Activated T-cell treated with anti-CD3 and anti-CD28 coated beads, Interleukin-2, amount 50 U/mL, for 1 hour (primary cell): ENCODE results near the gene ARHGAP10.
A peak's percentile ranks its signal among the peaks of the same experiment; 100 is the strongest.

ENCODE experiments used
- DNase-seq: peaks from one replicate; pipeline ENCODE4 v3.0.0-alpha.2; 2020

ARHGAP10 gene

DNA sequence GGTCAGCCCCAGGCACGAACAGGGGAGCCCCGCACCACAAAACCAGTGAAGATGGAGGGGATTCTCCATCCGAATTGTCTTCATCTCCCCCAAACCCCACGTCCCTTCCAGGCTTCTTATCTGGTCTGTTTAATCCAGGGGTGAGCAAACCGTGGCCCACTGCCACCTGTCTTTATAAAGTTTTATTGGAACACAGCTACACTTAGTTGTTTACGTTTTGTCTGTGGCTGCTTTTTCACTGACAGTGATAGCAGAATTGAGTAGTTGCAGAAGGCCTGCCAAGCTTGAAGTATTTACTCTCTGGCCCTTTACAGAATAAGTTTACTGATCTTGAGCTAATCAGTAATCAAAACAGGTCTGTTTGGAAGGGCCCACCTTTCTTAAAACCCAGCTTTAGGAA is 324.0 kb downstream of the ARHGAP10 start:
- DNase-seq: no peak

DNA sequence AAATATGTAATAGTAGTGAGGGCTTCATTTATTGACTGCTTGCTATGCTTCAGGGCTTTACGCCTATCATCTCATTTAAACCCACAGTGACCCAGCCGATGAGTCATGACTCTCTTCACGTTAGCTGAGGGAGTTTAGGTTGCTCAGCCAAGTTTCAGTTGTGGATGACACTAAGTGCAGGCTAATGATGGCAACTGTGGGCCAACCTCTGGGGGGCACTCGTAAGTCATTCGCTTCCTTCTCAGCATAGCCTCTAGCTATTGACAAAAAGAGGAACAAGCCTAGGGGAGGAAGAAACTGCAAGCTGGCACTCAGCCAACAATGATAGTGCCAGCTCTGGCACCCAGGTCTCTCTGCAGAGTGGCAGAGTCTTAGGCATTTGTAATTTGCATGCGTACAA is 325.0 kb downstream of the ARHGAP10 start:
- DNase-seq: peak; percentile 47

DNA sequence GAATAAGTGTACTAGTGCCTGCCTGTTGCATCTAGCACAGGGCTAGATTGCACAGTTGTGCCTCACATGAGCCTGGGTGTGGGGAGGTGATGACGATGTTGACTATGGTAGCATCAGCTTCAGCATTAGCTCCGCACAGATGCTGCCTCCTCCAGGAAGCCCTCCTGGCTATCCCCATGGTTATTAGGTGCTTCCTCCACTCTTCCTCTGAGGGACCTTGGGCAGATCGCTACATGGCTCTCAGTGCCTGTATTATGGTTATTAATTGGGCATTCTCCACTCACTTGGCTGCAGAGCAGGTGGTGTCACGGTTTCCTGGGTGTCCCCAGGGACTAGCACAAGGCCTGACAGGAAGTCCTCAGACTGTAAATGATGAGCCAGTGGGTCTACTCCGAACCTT is 325.6 kb downstream of the ARHGAP10 start:
- no peak for DNase-seq

DNA sequence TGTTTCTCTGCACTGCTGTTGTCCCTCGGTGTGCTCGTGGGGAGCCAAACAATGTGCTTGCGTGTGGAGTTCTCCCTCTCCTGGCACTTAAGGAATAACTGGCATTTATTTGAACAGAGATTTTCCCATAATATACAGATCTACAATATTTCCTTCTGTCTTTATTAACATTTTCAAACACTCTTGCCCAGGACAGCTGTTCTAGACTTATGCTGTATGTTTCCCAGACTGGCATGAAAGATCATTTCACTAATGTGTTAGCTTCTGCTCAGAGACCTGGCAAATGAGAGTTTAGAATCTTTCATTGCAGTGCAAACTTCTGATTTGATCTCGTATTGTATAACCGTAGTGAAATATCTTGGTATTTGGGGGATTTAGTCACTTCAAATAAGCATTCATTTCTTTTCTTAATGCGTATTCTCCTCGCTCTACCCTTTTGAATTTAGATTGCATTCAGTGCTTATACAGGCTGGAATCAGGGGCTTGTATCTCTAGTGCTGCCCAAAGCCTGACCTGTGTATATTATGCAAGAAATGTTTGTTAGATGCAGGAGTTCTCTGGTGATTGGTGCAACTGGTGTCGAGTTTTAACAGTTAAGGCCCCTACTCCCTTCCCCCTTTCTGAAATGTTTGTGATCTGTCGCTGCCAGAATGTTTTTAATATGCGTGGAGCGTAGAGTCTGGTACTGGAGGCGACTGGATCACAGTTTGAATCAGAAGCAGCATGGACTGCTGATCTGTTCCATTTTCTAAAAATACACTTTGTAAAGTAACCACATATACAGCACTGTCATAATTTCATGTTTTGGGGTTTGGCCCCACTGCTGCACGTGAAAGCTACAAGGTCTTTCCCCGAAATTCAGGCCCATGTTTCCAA is 326.3 kb downstream of the ARHGAP10 start:
- no peak for DNase-seq

DNA sequence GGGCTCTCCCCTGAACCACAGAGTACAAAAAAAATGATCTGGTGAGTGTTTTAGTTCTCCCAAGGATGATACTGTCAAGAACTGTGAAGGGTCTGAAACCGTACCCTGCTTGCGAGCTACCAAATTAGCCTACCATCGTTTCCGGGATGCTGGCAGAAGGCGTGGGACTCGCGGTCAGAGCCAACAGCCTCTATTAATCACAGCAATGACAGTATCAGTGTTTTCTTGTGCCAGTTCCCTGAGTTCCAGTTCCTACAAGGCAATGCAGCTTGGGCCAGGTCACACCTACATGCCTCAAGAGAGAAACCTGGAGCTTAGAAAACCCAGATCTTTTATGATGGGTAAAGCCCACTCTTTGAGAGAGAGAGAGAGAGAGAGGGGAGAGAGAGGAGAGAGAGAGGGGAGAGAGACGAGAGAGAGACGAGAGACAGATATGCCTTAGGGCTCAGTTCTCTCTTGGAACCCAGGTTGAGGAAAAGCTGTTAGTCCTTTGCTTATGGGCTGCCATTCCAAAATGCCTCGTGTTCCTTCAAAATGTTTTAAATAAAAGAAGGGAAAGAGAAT is 327.8 kb downstream of the ARHGAP10 start:
- no peak for DNase-seq

DNA sequence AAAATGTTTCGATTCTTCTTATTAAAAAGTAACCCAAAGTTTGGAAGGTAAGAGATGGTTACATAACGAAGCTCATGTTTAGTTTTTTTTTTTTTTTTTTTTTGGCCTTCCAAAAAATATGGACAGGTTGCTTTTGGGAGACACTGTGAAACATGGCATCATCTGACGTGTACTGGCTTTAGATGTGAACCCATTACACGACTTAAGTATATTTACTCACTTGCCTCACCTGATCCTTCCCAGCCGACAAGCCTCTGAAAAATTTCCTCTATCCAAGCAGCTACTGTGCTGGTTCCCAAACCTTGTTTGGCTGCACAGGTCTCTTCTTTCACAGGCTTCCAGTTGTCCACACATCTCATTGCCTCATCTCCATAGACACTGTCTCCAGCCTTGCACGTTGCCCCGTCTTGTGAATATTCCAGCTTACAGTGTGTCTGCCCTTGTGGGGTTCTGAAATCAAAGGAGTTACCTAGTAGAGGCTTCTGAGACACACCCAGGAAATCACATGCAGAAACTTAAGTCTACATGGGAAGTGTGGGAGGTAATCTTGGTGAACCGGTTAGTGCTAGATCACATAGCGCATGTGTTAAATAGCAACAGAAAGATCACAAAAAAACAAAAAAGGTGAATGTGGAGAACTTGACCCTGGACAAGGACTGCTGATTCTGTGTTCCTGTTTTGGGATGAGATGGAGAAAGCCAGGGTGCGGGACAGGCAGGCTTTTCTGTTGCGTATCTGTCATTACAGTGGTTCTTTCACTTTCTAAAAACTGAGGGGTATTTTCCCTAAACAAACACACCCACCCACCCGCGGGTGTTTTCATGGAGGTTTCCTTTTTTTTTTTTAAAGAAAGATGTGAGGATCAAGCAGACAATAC is 328.6 kb downstream of the ARHGAP10 start:
- peak; percentile 25 for DNase-seq

DNA sequence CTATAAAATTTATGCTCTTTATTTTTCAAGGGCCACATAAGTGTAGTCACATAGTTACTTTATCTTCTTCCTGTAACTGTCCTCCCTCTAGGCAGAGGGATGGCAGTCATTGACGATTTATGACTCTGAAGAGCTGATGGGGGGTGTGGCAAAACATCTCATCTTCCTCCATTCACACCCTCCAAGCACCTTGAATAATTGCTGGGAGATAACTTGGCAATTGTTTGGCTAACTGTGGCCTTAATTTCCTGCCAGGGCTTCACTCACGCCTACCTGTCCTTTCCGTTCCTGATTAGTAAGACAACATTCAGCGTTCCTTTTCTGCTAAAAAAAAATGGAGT is 329.2 kb downstream of the ARHGAP10 start:
- no peak for DNase-seq

DNA sequence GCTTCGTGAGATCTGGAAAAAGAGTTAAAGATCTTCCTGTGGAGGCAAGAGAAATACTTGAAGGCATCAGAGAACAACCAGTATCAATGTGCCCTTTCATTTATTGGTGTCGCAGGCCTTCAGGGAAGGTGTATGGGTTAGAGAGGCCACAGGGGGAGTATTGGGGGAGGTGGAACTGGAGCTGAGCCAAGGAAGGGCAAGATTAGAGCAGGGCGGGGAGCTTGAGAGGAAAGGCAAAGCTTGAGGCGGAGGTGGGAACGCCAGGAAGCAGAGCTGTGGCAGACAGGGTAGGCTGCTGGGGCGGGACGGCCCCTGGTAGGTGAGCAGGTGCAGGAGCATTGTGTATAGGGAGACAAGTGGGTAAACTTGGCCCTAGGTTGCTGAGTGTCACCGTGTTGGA is 329.9 kb downstream of the ARHGAP10 start:
- DNase-seq: no peak

DNA sequence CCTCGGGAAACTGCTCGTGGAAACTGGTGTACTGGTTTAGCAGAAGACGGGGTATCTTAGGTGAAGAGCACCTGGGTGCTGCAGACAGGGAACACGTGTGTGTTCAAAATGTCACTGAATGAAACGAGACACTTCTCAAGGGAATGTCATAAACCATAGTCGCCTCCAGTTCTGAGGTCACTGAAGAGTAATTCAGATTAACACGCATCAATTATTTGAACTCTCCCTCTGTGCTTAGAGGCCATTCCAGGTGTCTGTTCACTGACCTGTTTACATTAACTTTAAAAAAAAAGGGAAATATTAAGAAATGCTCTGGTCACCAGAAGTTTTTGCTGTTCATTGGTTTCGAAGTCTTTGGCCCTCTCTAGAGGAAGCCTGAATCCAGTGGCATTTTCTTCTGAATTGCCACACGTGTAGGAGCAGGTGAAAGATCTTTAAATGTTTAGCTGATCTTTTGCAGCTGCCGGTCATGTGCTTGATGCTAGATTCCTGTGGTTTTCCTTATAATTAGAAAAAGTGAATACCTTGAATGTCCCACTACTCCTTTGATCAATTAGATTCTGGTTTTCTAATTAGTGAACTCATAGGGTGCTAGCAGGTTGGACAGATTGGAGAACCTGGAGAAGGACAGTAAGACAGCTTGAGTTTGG is 330.5 kb downstream of the ARHGAP10 start:
- DNase-seq: no peak

DNA sequence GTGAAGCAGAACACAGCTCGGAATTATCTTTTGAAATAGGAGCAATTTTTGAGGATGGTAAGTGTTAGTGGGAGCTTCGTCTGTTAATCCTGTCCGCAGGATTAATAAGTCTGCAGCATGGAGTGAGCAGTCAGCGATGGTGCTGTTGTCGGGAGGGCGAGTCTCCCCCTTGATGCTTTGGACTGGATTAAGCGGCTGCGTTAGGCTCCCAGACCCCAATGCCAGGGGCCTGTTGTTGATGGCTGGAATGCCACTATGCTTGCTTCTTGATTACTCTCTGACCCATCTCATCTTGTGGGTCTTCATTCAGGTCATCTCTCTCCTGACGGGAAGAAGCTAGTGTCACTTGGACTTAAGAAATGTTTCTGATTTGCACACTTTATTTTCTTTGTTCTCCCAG is 332.6 kb downstream of the ARHGAP10 start:
- DNase-seq: no peak

DNA sequence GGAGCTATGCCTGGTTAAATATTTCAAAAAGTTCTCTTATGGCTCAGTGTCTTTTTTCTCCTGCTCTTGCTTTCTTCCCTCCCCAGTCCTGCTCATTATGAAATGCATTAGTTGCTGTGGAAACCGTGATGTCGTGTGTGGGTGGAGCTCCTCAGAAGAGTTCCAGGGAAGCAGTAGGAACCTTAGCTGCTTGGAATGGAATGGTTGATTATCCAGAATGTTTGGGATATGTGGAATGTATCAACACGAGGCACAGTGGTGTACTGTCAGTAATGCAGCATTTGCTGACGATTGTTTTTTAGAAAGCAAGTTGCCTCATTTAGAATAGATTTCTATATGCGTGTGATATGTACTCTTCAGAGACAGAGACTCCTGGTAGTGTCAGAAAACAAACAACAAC is 333.2 kb downstream of the ARHGAP10 start:
- no peak for DNase-seq

DNA sequence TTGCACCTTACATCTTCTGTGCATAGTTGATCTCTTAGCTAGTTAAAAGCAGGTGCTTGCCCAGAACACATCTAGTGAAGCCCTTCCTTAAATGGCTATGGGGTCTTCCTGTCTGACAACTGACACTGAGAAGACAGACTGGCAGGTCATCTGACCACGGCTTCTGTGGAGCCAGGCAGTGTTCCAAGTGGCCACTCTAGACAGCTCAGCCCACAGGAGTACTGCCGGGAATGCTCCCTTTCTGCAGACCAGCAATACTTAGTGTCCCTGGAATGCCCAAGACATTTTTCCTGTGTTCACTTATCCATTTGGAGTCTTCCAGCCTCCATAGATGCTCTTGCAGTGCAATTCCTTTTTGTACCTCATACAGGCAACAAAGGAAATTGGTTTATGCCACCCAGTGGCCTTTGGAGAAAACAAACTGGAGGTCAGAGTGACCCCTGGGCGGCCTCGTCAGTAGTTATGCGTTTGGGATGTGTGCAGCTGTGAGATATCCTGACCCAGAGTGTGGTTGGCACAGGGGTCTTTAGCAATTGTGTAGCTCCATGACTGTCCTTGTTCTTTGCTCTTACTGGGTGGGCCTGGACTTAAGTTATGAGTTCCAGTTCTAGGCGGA is 335.5 kb downstream of the ARHGAP10 start:
- DNase-seq: no peak

DNA sequence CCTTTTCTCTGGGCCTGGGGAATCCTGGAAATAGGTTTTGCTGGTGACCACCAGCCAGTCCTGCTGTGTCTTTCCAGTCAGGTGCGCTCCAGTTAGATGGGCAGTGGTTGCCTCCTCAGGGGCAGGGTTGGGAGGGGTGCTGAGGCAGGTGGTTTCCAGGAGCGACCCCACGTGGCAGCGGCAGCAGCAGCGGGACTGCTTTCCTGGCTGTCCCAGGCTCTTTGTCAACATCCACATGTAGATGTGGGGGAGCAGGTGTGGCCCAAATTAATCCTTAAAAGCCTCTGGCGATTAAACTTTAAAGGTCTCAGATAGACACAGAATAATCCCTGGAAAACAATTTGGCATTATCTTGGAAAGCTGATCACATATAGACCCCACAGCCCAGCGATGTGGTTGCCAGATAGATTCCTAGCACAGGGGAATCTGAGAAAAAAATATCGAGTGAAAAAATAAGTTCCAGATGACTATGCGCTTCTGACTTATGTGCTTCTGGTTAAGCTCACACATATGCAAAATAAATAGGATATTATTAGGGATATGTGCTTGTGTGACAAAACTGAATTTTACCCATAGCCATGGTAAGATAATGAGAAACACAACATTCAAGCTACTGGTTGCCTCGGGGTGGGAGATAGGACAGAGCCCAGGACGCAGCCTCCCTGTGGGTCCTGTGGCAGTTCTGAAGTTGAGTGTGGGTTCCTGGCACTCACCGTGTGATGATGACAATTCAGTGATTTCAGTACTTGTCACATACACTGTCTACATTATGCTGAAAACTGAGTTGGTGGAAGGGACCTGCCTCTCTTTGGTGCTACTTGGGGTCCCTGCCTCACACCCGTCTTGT is 336.4 kb downstream of the ARHGAP10 start:
- no peak for DNase-seq

DNA sequence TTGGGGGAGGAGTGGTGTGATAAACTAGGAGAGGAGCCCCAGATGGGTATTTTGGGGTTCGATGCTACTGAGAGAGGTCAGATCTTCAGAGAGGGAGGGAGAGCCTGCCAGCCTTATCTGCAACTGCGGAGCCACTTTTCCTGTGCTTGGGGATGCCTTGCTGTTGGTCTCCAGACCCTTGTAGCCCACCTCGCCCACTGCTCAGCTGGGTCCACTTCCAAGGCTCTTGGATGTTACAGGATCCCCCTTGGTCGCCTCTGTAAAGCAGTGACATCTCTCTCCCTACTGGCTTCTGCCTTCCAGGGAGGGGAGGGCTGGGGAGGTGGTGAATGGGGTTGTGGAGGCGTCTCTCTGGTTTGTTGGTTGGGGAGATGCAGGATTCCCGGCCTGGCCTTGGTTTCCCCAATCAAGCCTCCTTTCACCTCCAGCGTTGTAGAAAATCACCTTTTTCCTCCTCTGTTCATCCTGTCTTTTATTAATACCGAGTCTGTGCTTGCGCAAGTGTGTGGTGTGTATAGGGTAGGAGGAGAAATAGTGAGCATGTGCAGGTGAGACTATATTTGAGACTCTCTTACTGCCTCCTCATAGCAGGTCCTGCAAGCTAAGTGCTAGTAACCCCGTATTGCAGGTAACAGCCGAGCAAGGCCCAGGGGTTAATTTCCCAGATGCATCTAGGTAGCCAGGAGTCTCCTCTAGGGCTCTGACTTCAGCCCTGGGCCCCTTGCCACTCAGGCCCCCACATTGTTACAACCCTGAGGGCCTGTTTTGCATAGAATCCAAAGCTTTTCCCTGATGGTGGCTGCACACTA is 337.4 kb downstream of the ARHGAP10 start:
- no peak for DNase-seq

DNA sequence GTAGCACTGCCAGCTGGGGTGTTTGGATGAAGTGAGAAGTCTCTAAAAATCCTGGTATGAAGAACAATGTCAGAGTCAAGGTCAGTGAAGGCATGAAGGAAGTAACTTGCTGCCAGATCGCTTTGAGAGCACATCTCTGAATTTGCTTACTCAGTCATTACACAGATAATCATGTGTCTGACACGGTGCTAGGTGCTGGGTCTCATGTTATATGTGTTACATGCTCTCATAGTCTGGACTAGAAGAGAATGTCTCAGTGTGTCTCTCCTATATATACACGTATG is 337.9 kb downstream of the ARHGAP10 start:
- DNase-seq: no peak

DNA sequence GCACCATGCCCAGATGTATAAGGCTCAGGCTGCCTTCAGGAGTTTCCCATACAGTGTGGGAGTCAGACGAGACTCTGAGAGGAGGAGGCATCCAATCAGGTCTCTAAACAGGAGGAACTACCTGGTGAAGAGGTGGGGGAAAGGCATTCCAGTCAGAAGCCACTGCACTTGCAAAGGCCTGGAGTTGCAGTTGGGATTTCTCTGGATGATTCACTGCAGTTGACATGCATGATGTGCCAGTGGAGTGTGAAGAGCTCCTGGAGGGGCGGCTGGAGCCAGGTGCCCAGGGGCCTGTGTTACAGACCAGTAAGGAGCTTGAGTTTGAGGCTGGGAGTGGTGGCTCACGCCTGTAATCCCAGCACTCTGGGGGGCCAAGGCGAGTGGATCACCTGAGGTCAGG is 339.1 kb downstream of the ARHGAP10 start:
- DNase-seq: no peak

DNA sequence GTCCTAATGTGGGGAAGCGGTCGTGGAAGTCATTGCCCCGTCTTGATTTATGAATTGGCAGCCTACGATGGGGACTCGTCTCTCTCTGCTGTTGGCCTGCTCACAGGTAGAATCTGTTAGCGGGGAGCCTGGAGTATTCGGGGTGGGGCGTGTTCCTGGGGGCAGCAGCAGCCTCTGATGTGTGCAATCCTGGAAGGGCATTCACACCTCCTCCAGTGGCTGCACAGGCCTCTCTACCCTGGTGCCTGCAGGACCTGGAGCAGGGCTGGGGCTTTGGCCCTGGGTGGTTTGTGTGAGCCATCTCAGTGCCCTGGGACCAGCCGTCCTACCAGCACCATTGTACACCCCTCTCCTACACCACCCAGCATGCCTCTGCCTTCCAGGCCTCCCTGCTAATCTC is 340.9 kb downstream of the ARHGAP10 start:
- no peak for DNase-seq

DNA sequence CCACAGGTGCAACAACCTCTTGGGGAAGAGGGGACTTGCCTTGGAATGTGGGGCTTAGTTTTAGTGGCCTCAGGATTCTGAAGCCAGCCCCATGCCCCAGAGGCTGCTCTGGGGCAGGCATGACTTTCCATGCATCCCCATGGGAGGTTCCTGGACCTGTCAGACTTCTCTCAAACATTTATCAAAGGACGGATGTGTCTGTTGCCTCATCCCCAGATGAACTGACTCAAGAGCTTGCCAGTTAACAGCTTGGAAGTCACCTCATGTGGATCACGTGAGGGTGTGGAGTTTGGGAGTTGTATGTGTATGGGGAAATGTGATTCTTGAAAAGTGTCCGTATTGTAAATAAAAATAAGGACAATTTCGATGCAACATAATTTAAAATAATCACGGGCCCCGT is 341.5 kb downstream of the ARHGAP10 start:
- no peak for DNase-seq

DNA sequence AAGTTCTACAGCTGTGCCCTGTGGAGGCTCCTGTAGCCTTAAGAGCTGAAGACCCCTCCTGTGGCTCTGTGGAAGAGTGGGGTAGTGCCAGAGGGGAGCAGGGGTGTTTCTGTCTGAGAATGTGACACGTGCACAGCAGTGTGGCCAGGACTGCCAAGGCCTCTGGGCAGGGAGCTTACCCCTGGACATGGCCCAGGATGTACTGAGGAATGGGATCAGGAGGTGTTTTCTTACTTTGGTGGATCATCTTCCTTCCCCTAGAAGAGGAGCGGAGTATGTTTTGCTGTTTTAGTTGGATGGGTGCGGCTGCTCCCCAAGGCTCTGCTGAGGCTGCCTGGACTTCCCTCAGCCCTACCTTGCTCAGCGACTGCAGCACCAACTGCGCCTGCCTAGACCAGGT is 342.6 kb downstream of the ARHGAP10 start:
- DNase-seq: no peak

DNA sequence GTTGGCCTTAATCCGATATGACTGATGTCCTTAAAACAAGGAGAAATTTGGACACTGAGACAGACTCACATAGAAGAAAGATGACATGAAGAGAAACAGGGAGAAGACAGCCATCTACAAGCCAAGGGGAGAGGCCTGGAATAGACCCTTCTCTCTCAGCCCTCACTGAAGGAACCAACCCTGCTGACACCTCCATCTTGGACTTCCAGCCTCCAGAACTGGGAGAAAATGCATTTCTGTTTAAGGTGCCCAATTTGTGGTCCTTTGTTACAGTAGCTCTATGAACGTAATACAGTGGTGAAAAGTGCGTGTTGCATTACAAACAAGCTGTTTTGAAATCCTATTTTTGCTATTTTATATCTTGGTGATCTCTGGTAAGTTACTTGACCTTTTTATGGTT is 343.6 kb downstream of the ARHGAP10 start:
- no peak for DNase-seq

DNA sequence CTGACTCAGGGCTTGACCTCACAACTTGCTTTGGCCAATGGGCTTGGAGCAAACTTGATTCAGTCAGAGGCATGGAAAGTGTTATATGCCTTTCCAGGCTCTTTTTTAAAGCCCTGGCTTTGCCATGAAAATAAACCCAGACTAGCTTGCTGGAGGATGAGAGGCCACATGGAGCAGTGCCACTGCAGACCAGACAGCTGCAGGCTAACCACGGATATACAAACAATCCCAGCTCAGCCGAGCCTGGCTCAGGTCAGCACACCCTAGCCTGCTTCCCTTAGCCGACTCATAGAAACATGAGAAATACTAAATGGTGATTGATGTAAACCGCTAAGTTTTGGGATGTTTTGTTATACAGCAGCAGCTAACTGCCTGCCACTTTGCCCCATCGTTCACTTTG is 345.1 kb downstream of the ARHGAP10 start:
- DNase-seq: no peak
